T47D (cell line): Measurements from ENCODE around the gene ANKRD61.
A peak's percentile ranks its signal among the peaks of the same experiment; 100 is the strongest.
"Not testable (repeated sequence)": the region's sequence is repeated elsewhere in the genome, so short reads cannot be mapped to it uniquely, and the experiment has no call there.

Experiments
- DNase-seq, 2 experiments: peaks; one replicate each; pipeline versions ENCODE4 v3.0.0 to v3.0.0-alpha.2; 2011 to 2012; ENCODE audit warnings: low read depth in 1 of 2, low spot score in 1 of 2
- JUND ChIP-seq: IDR thresholded peaks from 2 replicates; pipeline ENCODE4 v1.6.1; 2012; ENCODE audit warnings: low read depth
- in situ Hi-C: cut with HindIII; loops from 2 replicates; pipeline ENCODE4 v1.10.0; 2016; ENCODE audit warnings: low sequenced_read_pairs, low pct_unique_long_range_greater_than_20kb

Gene ANKRD61

DNA sequence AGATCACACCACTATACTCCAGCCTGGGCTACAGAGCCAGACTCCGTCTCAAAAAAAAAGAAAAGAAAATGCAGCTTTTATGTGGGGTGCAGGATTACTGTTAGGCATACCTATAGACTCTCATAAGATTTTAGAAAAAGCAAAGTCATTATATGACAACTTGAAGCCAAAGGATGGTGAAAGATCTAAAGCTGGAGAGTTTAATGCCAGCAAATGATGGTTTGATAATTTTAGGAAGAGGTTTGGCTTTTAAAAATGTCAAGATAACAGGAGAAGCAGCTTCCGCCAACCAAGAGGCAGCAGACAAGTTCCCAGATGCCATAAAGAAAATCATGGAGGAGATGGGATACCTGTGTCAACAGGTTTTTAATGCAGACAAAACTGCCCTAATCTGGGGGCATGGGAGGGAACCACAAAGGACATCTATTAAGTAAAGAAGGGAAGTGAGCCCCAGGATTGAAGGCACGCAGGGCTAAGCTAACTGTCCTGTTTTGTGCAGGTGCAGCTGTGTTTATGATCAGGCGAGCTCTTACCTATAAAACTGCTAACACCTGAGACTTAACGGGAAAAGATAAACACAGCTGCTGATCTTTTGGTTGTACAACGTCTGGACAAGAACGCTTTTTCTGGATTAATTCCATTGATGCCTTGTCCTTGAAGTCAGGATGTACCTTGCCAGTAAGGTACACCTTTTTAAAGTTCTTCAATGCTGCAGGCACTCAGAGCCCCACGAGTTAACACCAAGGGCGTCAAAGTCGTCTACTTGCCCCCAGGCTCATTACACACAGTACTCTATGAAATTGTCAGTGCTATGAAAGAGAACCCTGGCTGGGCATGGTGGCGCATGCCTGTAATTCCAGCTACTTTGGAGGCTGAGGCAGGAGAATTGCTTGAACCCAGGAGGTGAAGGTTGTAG, 10.5 kb upstream of the ANKRD61 start:
- DNase-seq: no peak
- TF ChIP-seq JUND: peak; percentile 9; the same call in 1 of the 2 replicates
- in situ Hi-C loops: no loop called here

DNA sequence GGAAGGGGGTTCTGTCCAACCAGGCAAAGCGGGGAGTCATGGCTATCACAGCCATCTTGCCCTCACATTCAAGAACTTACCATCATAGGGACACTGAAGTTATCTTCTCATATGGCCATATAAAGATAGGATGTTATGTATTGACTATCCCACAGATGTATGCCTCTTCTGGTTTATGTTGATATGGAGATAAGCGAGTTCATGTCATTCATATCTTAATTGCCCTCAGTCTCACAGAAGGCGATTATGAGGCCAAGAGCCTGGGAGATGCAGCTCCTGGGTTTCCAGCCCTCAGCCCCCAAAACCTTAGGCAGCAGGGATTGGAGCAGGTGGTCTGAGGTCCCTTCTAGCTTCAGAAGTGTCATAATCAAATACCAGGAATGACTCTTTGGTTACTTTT, 8.5 kb upstream of the ANKRD61 start:
- in situ Hi-C loops: no loop called here
- no peak for DNase-seq
- no peak for TF ChIP-seq JUND

DNA sequence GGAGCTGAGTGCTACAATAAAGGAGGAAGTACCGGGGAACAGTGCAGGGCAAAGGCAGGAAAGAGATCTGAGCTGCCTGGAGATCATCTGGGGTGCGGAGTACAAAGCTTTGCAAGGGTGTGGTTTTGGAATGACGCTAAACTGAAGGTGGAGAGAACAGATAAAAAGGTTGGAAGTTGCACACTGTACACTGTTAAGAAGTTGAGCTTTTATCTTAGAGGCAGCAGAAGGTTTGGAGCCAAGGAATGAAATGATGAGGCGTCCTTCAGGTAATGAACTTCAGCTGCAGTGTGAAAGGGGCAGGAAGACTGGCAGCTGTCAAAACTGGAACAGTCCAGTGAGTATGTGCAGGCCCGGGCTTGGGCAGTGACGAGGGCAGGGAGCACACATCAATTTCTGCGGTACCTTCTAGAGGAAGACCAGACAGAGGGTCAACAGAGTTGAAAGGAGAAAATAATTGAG, 7.2 kb upstream of the ANKRD61 start:
- in situ Hi-C loops: no loop called here
- no peak for DNase-seq
- no peak for TF ChIP-seq JUND

DNA sequence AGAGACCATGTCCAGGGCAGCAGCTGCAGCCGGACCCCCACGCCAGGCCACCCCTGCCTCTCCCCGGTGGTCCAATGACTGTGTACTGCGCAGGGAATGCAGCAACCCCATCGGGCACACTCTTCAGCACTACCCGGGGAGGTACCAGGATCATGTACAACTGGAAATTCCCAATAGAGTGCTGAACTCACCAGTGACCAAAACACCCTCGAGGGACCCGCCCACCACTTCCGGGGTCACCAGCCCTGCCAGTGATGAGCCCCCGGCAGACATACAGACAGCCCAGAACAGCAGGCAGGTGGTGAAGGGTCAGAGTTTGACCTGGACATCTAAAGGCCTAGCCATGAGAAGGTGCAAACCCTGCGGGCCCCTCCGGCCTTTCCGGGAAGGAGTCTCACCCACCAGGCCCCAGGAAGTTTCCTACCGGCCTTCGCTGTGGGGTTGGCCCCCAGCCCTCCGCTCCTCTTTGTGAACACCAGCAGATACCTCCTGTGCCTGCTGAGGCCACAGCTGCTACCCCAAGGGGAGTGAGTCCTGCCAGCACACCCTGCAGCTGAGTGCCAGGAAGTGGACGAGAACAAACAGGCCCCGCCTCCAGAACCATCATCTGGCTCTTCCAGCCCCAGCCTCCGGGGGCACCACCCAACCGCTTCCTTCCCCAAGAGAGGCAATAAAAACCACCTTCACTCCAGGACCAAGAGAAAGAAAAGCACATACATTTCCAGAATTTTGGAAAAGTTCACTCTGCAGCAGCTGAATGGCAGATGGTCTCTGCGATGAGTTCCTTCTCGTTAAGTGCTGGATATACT, 5.0 kb upstream of the ANKRD61 start:
- no peak for TF ChIP-seq JUND
- in situ Hi-C loops: no loop called here
- DNase-seq: peak; percentile 20 to 52

DNA sequence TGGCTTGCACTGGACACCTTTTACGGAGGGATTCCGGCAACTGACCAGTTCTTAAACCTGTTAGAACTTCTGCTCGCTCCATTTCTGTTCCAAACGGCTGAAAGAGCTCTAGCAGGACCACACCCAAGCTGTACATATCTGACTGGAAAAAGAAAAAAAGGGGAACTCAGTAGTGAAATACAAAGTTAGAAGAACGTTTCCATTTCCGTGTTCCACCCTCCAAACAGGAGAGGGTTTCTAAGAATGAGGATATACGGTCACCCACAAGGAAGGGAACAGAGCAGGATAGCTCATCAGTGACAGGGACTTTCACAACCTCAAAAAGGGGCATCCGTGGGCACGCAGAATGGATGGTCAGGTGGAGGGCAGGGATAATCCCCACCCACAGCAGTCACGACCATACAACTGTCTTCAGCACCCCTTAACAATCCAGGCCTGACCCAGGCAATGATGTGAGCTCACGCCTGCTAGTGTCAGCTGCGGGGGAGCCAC, 4.3 kb upstream of the ANKRD61 start:
- TF ChIP-seq JUND: no peak
- in situ Hi-C loops: no loop called here
- no peak for DNase-seq

DNA sequence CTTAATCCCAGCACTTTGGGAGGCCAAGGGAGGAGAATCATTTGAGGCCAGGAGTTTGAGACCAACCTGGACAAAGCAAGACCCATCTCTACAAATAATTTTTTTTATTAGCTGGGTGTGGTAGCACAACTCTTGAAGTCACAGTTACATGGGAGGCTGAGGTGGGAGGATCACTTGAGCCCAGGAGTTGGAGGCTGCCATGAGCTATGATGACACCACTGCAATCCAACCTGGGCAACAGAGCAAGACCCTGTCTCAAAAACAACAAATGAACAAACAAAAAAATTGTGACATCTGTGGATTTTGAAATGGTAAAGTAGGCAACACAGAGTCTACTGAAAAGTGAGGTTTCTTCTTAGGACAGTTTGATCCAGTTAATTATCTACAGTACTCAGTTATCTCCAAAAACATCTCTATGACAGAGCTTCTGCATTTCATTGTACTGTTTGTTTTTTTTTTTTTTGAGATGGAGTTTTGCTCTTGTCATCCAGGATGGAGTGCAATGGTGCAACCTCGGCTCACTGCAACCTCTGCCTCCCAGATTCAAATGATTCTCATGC, 3.3 kb upstream of the ANKRD61 start:
- in situ Hi-C loops: no loop called here
- DNase-seq: no peak
- no peak for TF ChIP-seq JUND

DNA sequence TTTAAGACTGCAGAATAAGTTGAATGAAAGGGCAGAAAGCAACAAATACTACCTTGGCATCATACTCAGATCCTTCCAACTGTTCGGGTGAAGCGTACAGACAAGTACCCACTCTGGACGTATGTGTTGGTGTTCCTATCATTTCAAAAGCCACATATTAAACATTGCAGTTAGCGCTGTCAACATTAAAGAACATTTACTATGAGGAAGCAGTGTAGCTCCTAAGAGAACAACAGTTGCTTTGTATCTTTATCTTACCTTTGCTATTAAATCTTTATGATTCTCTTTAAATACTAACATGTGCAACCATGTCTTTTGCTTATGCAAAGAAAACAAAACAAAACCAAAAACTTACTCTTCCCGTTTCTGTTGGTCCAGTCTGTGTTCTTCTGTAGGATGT, 2.6 kb upstream of the ANKRD61 start:
- no peak for TF ChIP-seq JUND
- in situ Hi-C loops: no loop called here
- DNase-seq: no peak

DNA sequence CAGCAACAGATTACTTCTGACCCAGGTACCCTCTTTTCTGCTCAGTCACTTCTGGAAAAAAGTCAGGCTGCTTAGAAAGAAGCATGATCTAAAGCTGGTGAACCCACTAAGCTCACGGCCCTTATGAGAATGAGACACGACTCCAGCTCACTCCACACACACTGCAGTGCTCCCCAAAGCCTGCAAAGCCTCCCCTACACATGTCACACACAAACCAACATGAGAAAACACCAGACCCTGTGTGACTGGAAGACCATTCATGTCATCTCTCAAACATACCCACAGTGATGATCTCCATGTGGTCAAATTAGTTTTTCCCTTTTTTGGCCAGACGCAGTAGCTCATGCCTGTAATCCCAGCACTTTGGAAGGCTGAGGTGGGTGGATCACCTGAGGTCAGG, 391 bp downstream of the ANKRD61 start:
- in situ Hi-C loops: no loop called here
- DNase-seq: no peak
- TF ChIP-seq JUND: no peak

DNA sequence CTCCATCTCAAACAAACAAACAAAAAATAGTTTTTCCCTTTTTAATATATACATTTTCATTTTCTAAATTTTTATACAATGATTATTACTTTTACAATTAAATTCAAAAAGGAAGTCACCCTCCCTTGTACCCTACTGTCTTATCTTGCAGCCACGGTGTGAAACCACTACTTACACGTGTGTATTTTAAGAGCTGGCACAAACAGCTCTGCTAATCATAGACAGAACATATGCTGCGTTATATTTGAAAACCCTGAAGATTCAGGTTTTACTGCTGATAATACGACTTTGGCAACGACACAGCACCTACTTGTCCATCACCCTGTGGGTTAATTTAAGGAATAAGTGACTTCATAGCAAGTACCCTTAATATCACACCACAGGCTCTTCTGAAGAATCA, 991 bp downstream of the ANKRD61 start:
- no peak for DNase-seq
- in situ Hi-C loops: no loop called here
- no peak for TF ChIP-seq JUND

DNA sequence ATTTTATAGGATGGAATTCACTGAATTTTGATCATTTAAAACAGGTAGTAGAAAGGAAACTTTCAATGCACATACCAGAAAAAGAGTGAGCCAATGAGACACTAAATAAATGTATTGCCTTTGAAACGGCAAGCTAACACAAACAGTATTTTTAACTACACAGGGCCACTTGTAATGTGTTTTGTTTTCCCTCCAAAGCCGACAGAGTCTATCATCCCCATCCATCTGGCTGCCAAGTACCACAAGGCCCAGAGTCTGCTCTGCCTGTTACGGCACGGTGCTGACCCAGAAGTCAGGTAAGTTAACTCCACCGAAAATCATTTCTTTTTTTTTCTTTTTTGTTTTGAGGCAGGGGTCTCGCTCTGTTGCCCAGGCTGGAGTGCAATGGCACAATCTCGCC, 1.5 kb downstream of the ANKRD61 start:
- DNase-seq: no peak
- TF ChIP-seq JUND: no peak
- in situ Hi-C loops: no loop called here

DNA sequence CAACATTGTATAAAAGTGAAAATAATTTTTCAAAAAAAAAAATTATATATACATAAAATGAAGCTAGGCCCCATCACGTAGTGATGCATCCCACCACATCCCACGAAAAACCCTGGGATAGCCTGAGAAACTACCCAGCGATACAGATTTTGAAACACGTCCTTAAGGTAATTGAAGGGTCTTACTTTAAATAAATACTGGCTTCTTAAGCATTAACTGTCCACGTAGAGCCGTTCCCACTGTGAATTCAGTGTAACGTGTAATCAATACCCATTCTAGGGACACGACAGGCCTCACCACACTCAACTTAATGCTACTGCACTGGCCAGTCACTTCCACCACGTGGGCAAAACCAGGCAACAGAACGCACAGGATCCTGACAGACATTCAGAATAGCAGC, 4.0 kb downstream of the ANKRD61 start:
- TF ChIP-seq JUND: no peak
- no peak for DNase-seq
- in situ Hi-C loops: no loop called here

DNA sequence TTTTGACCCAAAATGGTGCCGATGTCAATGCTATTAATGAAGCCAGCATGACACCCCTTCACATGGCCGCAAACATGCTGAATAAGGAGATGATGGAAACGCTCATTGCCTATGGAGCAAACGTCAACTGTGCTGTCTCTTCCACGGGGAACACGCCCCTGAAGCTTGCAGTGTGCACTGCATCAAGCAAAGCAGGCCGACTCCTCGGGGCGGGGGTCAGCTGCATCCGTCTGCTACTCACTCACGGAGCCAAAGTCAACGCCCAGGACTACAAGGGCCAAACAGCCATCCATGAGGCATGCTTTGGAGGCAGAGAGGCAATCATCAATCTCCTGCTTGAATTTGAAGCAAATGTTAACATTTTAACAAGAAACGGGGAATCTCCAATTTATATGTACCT, 4.5 kb downstream of the ANKRD61 start:
- TF ChIP-seq JUND: no peak
- in situ Hi-C loops: no loop called here
- no peak for DNase-seq

DNA sequence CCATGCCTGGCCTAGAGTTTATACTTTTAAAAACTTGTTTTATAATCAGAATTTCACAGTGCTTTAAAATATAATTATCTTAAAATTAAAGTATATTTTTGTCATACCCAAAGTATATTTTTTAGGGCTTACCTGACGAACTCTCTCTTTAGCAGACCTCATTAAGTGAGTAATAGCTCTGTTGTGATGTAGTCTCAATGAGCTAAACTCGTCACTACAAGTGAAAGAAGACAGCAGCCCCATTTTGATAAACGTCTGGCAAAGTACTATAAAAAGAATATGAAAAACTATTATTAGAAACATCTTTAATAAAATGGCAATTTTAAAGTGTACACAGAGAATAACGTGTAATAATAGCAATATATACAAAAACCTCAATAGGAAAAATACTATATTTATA, 18.6 kb downstream of the ANKRD61 start:
- TF ChIP-seq JUND: no peak
- no peak for DNase-seq
- in situ Hi-C loops: no loop called here

DNA sequence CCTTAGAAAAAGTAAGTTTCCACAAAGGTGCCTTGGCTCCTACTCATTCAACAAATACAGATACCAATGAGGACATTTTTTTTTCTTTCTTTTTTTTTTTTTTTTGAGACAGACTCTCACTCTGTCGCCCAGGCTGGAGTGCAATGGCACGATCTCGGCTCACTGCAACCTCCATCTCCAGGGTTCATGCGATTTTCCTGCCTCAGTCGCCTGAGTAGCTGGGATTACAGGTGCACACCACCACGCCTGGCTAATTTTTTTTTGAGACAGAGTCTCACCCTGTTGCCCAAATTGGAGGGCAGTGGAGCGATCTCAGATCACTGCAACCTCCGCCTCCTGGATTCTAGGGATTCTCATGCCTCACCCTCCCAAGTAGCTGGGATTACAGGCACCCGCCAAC, 20.0 kb downstream of the ANKRD61 start:
- in situ Hi-C loops, DNase-seq: not testable (repeated sequence)
